ENCODE results near the gene HS6ST1.

Gene HS6ST1

DNA sequence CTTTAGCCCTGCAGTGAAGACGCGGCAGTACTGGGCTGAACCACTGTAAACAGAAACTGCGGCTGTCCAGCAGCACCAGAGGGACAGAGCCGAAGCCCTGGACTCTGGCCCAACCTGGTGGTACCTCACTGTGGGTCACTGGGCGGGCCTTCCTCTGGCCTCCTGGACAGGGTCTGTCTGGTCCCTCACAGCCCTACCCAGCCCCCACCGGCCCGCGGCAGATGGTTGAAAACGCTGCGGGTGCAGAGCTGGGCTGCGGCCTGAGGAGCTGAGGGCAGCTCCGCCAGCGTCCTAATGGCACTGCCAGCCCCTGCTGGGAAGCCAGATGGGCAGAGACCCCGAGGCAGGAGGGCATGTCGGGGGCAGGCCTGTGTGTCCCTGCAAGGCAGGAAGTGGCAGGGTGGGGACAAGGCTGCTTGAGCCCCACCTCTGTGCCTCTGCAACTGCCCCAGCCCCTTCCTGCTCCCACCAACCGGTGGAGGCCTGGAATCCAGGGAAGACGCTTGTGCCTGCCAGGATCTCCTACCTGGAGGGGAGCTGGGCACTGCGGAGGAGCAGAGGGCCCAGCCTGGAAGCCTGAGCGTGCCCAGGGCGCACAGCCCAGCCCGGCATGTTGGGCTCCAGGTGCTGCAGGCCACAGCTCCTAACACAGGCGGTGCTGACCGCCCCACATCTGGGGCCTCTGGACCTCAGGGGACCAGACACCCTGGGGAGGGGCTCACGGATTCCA is 36.3 kb downstream of the HS6ST1 start:
- DNase-seq (ENCODE audit: low read depth in 2 of 2) = no peak

DNA sequence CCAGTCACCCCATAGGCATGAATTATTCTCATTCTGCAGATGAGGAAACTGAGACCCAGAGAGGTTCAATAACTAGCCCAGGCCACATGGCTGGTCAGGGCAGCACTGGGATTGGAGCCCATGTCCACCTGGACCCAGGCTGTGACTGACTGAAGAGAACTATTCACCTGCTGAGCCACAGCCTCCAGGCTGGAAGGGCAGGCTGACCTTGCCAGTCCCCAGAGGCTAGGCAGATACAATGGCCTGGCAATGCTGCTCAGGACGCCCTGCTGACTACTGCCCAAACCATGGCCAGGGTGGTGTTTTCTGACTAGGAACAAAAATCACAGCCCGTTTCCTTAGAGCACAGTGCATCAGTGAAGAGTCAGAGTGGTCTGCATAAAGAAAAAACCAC is 36.8 kb downstream of the HS6ST1 start:
- DNase-seq (ENCODE audit: low read depth in 2 of 2) = no peak

DNA sequence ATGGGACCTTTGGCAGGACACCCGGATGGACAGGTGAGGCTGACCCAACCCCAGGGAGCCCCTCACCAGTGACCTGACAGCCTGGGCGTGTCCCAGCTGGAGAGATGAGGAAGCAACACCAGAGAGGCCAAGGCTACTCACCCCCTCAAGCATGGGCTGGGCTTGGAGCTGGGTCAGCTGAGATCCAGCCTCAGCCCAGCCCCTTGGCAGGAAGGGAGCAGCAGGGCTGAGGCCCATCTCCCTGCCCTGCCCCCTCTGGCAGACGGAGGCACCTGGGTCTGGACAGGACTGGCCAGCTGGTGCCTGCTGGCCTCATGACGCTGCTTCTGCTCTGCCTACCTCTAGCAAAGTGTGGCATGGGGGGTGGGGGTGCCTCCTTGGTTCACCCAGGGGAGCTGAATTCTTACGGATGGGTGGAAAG is 37.8 kb downstream of the HS6ST1 start:
- DNase-seq (ENCODE audit: low read depth in 2 of 2) = no peak

DNA sequence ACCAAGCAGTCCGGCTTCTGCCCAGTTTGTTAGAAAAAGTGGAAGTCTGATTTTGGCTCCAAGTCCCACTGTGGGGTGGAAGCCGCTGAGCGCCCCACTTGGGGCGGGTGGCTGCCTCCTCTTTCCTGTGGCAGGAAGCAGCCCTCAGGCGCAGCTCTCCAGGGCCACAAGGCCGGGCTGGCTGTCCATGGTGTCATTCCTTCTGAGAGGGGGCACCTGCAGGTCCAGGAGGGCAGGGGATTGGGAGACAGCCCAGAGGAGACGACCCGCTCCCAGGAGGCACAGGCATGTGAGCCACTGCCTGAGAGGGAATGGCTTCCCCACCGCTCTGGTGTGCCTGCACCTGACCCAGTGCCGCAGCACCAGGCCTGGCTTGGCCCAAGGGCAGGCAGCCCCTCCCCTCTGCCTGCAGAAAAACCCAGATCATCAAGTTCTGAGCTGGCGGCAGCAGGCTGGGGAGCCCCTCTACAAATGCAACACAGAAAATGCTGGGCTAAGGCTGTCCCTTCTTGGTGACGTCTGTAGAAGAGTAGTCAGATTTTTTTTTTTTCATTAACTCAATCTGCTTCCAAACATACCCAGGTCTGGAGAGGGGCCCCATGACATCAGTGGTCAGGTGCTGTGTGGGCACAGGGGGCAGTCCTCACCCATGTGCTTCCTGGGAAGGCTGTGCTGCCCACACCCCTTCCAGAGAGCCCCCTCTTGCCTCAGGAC is 38.4 kb downstream of the HS6ST1 start:
- no peak for DNase-seq (ENCODE audit: low read depth in 2 of 2)

DNA sequence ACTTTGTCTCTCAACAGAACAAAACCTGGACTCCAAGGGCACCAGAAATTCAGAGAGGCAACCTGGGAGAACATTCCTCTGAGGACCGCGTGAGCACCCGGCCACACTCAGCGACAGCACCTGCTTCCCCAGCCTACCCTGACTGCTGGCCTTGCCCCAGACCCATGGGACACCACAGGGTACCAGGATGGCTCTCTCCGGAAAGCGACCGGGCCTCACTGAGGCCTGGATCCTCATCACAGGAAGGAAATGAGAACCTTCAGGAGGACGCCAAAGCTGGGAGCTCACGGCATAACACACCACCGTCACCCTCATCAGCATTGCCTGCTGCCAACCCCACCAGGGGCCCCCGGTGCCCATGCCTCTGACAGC is 38.9 kb downstream of the HS6ST1 start:
- no peak for DNase-seq (ENCODE audit: low read depth in 2 of 2)

- no peak for DNase-seq (ENCODE audit: low read depth in 2 of 2)
Measured at GRCh38 chr2:128279009-128279408, 39.7 kb downstream of the HS6ST1 start.

DNA sequence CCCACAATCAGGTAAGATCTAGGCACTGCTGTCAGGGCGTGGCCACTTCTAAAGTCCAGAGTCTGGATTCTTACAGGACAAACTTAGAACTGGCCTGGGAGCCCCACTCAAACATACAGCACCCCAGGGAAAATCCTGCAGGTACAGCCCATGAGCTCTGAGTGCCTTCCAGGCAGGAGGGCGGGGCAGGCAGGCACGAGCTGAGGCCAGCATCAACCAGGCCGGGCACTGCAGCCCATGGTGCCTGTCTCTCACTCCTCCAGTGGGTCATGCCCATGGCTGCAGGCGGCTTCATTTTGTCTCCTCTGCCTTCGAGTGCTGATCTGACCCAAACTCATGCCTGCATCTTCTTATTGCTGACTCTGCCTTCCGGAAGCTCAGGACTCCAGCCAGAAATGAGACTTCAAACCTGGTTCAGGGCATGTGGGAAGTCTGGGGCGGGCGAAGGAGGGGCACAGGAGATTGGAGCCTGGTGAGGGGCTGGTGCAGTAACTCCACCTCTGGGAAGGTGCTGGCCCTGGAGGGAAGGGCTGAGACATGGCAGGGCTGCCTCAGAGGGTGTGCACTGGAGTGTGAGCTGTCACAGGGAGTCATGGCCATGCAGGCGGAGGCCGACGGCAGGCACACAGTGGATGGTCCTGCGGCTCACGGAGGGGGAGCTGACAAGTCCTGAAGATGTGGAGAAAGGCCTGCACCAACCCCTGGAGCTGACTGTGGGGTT is 40.5 kb downstream of the HS6ST1 start:
- DNase-seq (ENCODE audit: low read depth in 2 of 2) = no peak

- DNase-seq (ENCODE audit: low read depth in 2 of 2) = no peak
Measured at GRCh38 chr2:128276878-128277675, 41.6 kb downstream of the HS6ST1 start.

DNA sequence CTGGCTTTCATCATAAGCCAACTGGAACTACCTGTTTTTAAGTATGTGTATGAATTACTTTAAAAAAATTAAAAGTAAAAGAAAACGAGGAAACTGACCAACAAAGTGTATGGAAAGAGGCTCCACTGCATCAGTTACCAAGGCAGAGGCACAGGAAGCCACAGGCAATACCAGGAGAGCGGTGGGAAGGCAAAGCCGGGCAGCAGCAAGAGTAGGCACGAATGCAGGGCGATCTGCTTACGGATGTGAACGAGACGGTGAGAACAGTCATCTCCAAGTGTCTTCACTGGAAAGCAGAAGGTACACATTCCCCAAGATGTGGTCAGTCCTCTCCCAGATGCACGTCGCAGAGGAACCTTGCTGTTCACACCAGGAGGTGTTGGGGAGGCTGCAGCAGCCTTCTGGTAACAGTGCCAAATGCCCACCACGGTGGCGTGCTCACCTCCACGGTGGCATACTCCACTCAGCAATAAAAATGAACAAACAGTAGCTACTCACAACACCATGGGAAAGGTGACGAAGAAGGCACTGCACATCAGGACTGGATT is 43.1 kb downstream of the HS6ST1 start:
- DNase-seq (ENCODE audit: low read depth in 2 of 2) = no peak

- no peak for DNase-seq (ENCODE audit: low read depth in 2 of 2)
Measured at GRCh38 chr2:128274218-128274617, 44.5 kb downstream of the HS6ST1 start.

GRCh38 chr2:128273469-128274081 is 45.1 kb downstream of the HS6ST1 start:
- no peak for DNase-seq (ENCODE audit: low read depth in 2 of 2)

GRCh38 chr2:128272601-128273468 is 45.8 kb downstream of the HS6ST1 start:
- no peak for DNase-seq (ENCODE audit: low read depth in 2 of 2)

- DNase-seq (ENCODE audit: low read depth in 2 of 2) = no peak
Measured at GRCh38 chr2:128271911-128272600, 46.6 kb downstream of the HS6ST1 start.

GRCh38 chr2:128271597-128271910 is 47.1 kb downstream of the HS6ST1 start:
- no peak for DNase-seq (ENCODE audit: low read depth in 2 of 2)

DNA sequence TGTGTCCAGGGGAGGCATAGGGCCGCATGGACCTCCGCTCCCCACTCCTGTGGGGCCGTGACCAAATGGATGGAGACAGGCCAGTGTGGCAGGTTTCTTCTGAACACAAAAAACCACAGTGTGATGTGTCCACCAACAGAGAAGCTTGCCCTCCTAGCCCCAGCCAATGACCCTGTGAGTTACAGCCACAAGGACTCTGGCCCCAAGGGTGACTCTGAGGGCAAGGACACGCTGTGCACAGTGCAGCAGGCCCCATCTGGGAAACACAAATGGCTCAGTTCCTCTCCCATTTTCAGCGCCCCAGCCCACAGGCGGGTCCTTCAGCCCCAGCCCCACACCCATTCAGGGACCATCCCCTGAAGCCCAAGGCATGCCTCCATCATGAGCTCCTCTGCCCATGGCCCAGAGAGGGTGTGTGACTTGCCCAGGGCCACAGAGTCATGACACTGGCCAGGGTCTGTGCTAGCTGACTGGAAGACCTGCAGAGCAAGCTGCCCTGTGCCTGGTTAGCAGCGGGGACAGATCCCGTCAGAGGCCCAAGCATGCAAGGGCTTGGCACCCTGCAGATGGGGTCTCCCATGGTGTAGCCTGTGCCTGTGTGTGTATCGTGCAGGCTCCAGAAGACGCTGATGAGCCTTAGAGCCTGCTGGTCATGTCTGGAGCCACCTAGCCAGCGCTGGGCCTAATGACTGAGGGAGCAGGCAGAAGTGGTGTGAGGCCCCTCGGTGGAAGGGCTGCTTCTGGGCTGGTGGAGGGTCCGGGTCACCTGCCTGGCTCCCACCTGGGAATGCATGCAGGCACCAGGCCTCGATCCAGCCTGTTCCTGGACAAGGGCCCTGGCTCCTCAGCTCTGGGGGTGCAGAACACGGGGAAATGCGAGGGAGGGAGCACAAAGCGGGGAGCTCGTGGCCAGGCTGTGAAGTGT is 47.7 kb downstream of the HS6ST1 start:
- no peak for DNase-seq (ENCODE audit: low read depth in 2 of 2)

DNA sequence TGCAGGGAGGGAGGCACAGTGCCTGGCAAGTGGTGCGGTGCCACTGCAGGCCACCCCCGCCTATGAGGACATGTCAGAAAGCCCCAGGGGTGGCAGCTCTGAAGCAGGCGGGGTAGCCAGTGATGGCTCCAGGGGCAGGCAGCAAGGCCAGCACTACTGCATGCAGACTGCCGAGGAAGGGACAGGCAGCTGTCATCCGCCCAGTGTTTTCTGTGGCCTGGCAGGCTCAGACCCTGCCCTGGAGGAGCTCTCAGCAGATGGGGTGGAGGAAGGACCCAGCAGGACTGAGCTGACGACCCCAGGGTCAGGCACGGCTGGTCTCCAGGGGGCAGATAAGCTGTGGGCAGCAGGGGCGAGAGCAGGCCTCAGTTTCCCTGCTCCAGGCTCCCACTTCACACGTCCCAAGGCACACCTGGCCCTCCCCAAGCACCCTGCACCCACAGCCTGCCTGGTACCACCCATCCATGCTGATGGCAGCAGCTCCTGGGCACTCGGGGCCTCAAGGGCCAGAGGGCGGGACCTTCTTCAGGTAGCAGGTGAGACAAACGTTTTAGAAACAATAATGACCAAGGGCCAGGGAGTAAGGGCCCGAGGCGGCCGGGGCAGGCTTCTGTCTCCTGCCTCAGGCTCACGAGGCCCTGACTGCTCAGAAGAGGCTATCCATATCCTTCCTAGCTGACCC is 48.5 kb downstream of the HS6ST1 start:
- DNase-seq (ENCODE audit: low read depth in 2 of 2) = no peak

DNA sequence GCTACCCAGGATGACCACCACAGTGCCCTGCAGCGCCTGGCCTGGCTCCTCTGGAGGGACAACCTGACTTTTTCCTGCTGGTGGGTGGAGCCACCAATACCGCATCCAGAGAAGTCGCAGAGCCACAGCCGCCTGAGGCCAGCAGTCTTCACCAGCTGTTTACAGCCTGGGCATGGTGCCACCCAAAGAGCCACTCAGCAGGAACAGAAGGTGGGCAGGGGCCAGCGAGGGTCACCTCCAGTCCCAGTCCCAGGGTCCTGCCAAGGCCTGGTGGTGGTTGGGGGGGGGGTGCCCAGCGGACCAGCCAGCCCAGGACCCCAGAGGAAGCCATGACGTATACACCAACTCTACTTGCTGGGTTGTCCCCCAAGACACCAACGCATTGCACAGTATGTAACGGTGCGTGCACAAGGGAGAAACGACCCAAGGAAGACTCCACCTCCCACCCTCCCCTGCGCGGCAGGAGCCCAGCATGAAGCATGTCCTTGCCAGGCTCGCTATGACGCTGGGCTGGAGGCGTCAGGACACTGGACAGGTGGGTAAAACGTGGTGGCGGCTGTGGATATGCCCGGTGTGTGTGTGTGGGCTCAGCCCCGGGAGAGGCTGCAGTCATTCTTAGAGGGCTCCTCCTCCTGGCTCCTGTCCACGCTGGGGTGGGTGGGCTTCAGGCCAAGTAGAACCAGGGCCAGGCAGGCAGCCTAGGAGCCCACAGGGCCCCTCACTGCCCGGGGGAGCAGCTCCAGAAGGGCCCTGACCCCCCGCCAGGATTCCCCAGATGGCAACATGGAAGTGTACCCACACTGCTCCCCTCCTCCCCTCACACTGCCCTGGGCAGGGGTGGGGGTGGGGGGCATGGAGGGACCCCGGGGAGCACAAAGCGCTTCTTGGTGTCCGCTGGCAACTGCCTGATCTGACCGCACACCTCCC is 49.3 kb downstream of the HS6ST1 start:
- no peak for DNase-seq (ENCODE audit: low read depth in 2 of 2)

All from stimulated activated CD8-positive, alpha-beta memory T cell treated with anti-CD3 and anti-CD28 coated beads, Interleukin-15, amount 100 ng/mL, for 4 hours (primary cell).